ENCODE results near the gene NOS1.

Gene NOS1

GRCh38 chr12:117172168-117172567, 189.3 kb downstream of the NOS1 start:
- no peak for DNase-seq (ENCODE audit: low spot score)

- DNase-seq (ENCODE audit: low spot score): no peak
Measured at GRCh38 chr12:117171499-117172162, 189.8 kb downstream of the NOS1 start.

GRCh38 chr12:117169548-117169947, 191.9 kb downstream of the NOS1 start:
- no peak for DNase-seq (ENCODE audit: low spot score)

GRCh38 chr12:117168976-117169375, 192.4 kb downstream of the NOS1 start:
- DNase-seq (ENCODE audit: low spot score): no peak

GRCh38 chr12:117167769-117168168, 193.7 kb downstream of the NOS1 start:
- DNase-seq (ENCODE audit: low spot score): no peak

- no peak for DNase-seq (ENCODE audit: low spot score)
Measured at GRCh38 chr12:117166107-117166506, 195.3 kb downstream of the NOS1 start.

- no peak for DNase-seq (ENCODE audit: low spot score)
Measured at GRCh38 chr12:117165342-117165741, 196.1 kb downstream of the NOS1 start.

- no peak for DNase-seq (ENCODE audit: low spot score)
Measured at GRCh38 chr12:117162633-117163032, 198.8 kb downstream of the NOS1 start.

GRCh38 chr12:117162167-117162539, 199.3 kb downstream of the NOS1 start:
- DNase-seq (ENCODE audit: low spot score): no peak

GRCh38 chr12:117161460-117162166, 199.8 kb downstream of the NOS1 start:
- no peak for DNase-seq (ENCODE audit: low spot score)

GRCh38 chr12:117159674-117160073, 201.8 kb downstream of the NOS1 start:
- DNase-seq (ENCODE audit: low spot score): no peak

- DNase-seq (ENCODE audit: low spot score): no peak
Measured at GRCh38 chr12:117158911-117159553, 202.4 kb downstream of the NOS1 start.

All from Ammon's horn (tissue), 1 donor.